Measurements from ENCODE around the gene SERF1A.
"Not testable (repeated sequence)": the region's sequence is repeated elsewhere in the genome, so short reads cannot be mapped to it uniquely, and the experiment has no call there.

DNA sequence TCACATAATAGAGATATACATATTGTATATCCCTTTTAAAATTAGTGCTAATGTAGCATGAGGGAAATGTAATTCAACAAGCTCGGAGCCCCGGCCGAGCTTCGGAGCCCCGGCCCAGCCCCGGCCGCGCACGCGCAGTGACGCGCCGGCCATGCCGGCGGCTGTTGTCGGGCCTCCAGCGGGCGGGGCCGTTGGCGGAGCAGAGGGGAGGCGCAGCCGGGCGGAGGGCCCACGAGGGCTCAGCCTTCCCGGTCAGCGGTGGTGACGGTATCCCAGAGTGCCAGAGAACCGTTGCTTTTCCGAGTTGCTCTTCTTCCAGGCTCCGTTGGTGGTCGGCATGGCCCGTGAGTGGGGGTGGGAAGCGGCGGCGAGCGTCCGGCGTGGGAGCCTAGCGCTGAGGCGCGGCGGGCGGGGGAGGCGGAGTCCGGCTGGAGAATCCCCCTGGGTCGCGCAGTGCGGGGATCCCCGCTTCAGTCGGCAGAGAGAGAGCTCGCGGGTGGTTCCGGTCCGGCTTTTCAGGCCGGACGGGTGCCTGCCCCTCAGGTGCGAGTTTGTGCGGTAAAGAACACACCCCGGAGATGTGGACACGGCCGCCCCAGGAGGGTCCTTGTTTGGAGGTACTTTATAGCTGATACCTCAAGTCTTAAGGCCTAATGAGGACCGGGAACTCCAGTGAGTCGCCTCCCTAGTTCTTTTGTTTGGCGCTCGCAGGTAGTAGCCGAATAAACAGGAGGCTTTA, at the start of gene SERF1A:
- TF ChIP-seq, protein P1, sequence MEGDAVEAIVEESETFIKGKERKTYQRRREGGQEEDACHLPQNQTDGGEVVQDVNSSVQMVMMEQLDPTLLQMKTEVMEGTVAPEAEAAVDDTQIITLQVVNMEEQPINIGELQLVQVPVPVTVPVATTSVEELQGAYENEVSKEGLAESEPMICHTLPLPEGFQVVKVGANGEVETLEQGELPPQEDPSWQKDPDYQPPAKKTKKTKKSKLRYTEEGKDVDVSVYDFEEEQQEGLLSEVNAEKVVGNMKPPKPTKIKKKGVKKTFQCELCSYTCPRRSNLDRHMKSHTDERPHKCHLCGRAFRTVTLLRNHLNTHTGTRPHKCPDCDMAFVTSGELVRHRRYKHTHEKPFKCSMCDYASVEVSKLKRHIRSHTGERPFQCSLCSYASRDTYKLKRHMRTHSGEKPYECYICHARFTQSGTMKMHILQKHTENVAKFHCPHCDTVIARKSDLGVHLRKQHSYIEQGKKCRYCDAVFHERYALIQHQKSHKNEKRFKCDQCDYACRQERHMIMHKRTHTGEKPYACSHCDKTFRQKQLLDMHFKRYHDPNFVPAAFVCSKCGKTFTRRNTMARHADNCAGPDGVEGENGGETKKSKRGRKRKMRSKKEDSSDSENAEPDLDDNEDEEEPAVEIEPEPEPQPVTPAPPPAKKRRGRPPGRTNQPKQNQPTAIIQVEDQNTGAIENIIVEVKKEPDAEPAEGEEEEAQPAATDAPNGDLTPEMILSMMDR (IDR thresholded peaks at IDR 0.05; ENCODE audit: low read depth, low read length, poor library complexity, severe bottlenecking) = not testable (repeated sequence)
- not testable (repeated sequence) for TF ChIP-seq EZH2phosphoT487 (IDR thresholded peaks at IDR 0.05; ENCODE audit: borderline replicate concordance, low read length)
